Hepatocyte (in vitro differentiated cells): Measurements from ENCODE around the gene CHD5. TPM values are rescaled to one million over a fixed set of nuclear protein-coding genes. Genes with fewer than 3 reads are reported as not detected.

Experiments
- DNase-seq: peaks from one replicate; pipeline ENCODE4 v3.0.0-alpha.2; 2016; ENCODE audit warnings: low spot score
- H2AFZ ChIP-seq: fragments of 200-600 bp; sonication (generic); 2 replicates; pipeline ENCODE4 v1.6.0; 2016; ENCODE audit warnings: antibody characterized with exemption, mild to moderate bottlenecking
- H3K27ac ChIP-seq: fragments of 200-600 bp; sonication (generic); 2 replicates; pipeline ENCODE4 v1.5.1; 2016; ENCODE audit warnings: mild to moderate bottlenecking
- H3K27me3 ChIP-seq: fragments of 200-600 bp; sonication (generic); 2 replicates; pipeline ENCODE4 v1.6.1; 2016
- H3K36me3 ChIP-seq: fragments of 200-600 bp; sonication (generic); replicated peaks from 2 replicates; pipeline ENCODE4 v1.5.1; 2016; ENCODE audit warnings: low read depth; ENCODE audit not compliant: insufficient read depth
- H3K4me1 ChIP-seq: fragments of 200-600 bp; sonication (generic); 2 replicates; pipeline ENCODE4 v1.5.1; 2016; ENCODE audit warnings: mild to moderate bottlenecking, moderate library complexity; ENCODE audit not compliant: insufficient read depth
- H3K4me2 ChIP-seq: fragments of 200-600 bp; sonication (generic); 2 replicates; pipeline ENCODE4 v1.6.0; 2016
- H3K4me3 ChIP-seq: fragments of 200-600 bp; sonication (generic); 2 replicates; pipeline ENCODE4 v1.5.1; 2016; ENCODE audit warnings: mild to moderate bottlenecking
- H3K79me2 ChIP-seq: fragments of 200-600 bp; sonication (generic); 2 replicates; pipeline ENCODE4 v1.6.0; 2017; ENCODE audit warnings: mild to moderate bottlenecking
- H3K9me2 ChIP-seq: fragments of 200-600 bp; sonication (generic); replicated peaks from 2 replicates; pipeline ENCODE4 v1.6.0; 2017; ENCODE audit warnings: mild to moderate bottlenecking; ENCODE audit not compliant: insufficient read depth
- H3K9me3 ChIP-seq: fragments of 200-600 bp; sonication (generic); 2 replicates; pipeline ENCODE4 v1.5.1; 2016; ENCODE audit warnings: low read depth, mild to moderate bottlenecking
- H4K20me1 ChIP-seq: fragments of 200-600 bp; sonication (generic); 2 replicates; pipeline ENCODE4 v1.6.0; 2016; ENCODE audit warnings: mild to moderate bottlenecking; ENCODE audit not compliant: insufficient read depth, poor library complexity, severe bottlenecking
- EZH2 ChIP-seq: fragments of 200-600 bp; sonication (generic); IDR thresholded peaks from 2 replicates; pipeline ENCODE4 v1.6.1; 2016; ENCODE audit warnings: antibody characterized with exemption, mild to moderate bottlenecking, borderline replicate concordance
- EZH2phosphoT487 ChIP-seq: fragments of 200-600 bp; sonication (generic); IDR thresholded peaks from one replicate; pipeline ENCODE4 v1.6.1; 2018; ENCODE audit warnings: antibody characterized with exemption, mild to moderate bottlenecking, low read depth, moderate library complexity; ENCODE audit not compliant: unreplicated experiment, severe bottlenecking
- WGBS: methylation state at CpG from one replicate; pipeline ENCODE4 v1.1.6; 2016; ENCODE audit warnings: low lambda C conversion rate; ENCODE audit errors: missing lambda C conversion rate; 5-methylcytosine and 5-hydroxymethylcytosine counted together
- polyA plus RNA-seq: library from polyadenylated mRNA; unstranded; fragments of >200 nt; fragmentation: Nextera tagmentation; extraction: Ambion mirVana; gene quantifications from 2 replicates; pipeline ENCODE4 v1.2.1, GENCODE V29; 2016
- total RNA-seq: library from RNA; depleted of rRNA; stranded (reverse); fragments of >200 nt; gene quantifications from 2 replicates; pipeline ENCODE4 v1.2.3, GENCODE V29; 2014
- TF ChIP-seq, protein P1 (sequence below): fragments of 200-600 bp; sonication (generic); IDR thresholded peaks from 2 replicates; pipeline ENCODE4 v1.5.1; 2016; ENCODE audit warnings: antibody characterized with exemption, mild to moderate bottlenecking; ENCODE audit not compliant: poor library complexity

The CHD5 gene
- total and polyA plus RNA-seq, 2 experiments from 2014 or later: 0.13 TPM; not detected in 1

GRCh38 chr1:6218375-6219164, 38.4 kb upstream of the CHD5 start:
- Histone ChIP-seq H3K4me3 (no peak overlapping the region), H3K36me3 (no peaks in the 10 kb centered on the region), H3K9me3 (no peaks in the 10 kb centered on the region), H2AFZ (no peak overlapping the region), H3K4me2 (no peak overlapping the region), H4K20me1 (no peaks in the 10 kb centered on the region), H3K79me2 (peaks cover 2% of the 10 kb centered on the region), H3K27me3 (no peaks in the 10 kb centered on the region), H3K27ac (peak overlapping the region; percentile 58), H3K4me1 (peaks cover 6% of the 10 kb centered on the region), H3K9me2 (no peaks in the 10 kb centered on the region)
- DNase-seq: no peak
- 84% methylated on average over 16 of the region's 16 CpGs for WGBS
- TF ChIP-seq, protein P1, sequence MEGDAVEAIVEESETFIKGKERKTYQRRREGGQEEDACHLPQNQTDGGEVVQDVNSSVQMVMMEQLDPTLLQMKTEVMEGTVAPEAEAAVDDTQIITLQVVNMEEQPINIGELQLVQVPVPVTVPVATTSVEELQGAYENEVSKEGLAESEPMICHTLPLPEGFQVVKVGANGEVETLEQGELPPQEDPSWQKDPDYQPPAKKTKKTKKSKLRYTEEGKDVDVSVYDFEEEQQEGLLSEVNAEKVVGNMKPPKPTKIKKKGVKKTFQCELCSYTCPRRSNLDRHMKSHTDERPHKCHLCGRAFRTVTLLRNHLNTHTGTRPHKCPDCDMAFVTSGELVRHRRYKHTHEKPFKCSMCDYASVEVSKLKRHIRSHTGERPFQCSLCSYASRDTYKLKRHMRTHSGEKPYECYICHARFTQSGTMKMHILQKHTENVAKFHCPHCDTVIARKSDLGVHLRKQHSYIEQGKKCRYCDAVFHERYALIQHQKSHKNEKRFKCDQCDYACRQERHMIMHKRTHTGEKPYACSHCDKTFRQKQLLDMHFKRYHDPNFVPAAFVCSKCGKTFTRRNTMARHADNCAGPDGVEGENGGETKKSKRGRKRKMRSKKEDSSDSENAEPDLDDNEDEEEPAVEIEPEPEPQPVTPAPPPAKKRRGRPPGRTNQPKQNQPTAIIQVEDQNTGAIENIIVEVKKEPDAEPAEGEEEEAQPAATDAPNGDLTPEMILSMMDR: no peak
- TF ChIP-seq EZH2 (no peak), EZH2phosphoT487 (no peak)

DNA sequence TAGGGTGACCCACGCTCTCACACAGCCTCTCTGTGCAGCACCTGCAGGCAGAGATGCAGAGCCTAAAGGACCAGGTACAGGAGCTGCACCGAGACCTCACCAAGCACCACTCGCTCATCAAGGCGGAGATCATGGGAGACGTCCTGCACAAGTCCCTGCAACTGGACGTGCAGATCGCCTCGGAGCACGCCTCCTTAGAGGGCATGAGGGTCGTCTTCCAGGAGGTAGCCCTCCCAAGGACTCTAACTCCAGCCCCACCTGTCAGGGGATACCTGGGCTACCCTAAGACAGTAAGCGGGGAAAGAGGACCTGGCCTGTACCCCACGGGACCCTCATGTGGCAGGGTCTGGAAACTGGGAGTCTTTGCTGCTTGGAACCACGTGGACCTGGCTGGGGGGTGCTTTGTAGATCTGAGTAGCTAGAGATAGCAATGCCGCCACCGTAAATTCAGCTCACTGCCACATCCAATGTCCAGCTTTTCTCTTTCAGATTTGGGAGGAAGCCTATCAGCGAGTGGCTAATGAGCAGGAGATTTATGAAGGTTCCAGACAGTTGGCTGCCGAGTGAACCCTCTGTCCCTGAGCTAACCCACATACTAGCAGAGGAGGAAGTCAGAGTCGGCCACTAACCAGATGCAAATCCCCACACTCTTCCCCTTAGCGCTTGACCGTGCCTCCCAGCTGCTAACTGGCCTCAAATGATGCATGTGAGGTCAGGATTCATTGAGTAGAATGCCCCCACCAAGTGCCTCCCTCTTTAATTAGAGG, 32.3 kb upstream of the CHD5 start:
- no peaks in the 10 kb centered on the region for H3K79me2 ChIP-seq
- peaks cover 14% of the 10 kb centered on the region for H3K4me1 ChIP-seq
- no peak overlapping the region for H2AFZ ChIP-seq
- H3K36me3 ChIP-seq: no peaks in the 10 kb centered on the region
- no peaks in the 10 kb centered on the region for H3K27me3 ChIP-seq
- no peak overlapping the region for H3K27ac ChIP-seq
- 89% methylated on average over 20 of the region's 20 CpGs for WGBS
- H3K4me3 ChIP-seq: no peak overlapping the region
- DNase-seq: no peak
- no peaks in the 10 kb centered on the region for H3K9me3 ChIP-seq
- H3K4me2 ChIP-seq: no peak overlapping the region
- H4K20me1 ChIP-seq: no peaks in the 10 kb centered on the region
- TF ChIP-seq, protein P1: no peak
- TF ChIP-seq EZH2 (no peak), EZH2phosphoT487 (no peak)
- H3K9me2 ChIP-seq: no peaks in the 10 kb centered on the region

DNA sequence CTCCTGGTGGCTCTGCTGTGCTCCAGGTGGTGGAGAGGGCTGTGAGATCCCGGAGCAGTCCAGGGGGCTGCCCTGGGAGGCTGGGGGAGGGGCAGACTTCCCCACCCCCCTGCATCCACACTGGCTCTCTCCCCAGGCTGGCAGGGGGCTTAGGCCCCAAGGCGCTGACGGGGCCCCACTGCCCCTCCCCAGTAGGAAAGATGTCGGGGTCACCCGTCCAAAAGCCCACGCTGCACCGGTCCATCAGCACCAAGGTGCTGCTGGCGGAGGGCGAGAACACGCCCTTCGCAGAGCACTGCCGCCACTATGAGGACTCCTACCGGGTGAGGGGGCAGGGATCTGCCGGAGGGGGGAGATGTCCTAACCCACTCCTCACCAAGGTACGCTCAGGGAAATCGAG, 31.6 kb upstream of the CHD5 start:
- H2AFZ ChIP-seq: no peak overlapping the region
- peaks cover 2% of the 10 kb centered on the region for H3K79me2 ChIP-seq
- no peaks in the 10 kb centered on the region for H4K20me1 ChIP-seq
- H3K9me2 ChIP-seq: no peaks in the 10 kb centered on the region
- no peaks in the 10 kb centered on the region for H3K27me3 ChIP-seq
- no peaks in the 10 kb centered on the region for H3K36me3 ChIP-seq
- DNase-seq: no peak
- no peak overlapping the region for H3K4me3 ChIP-seq
- 93% methylated on average over 16 of the region's 16 CpGs for WGBS
- no peak overlapping the region for H3K4me2 ChIP-seq
- peaks cover 18% of the 10 kb centered on the region for H3K4me1 ChIP-seq
- H3K27ac ChIP-seq: no peak overlapping the region
- no peaks in the 10 kb centered on the region for H3K9me3 ChIP-seq
- no peak for TF ChIP-seq EZH2
- TF ChIP-seq, protein P1: no peak
- TF ChIP-seq EZH2phosphoT487: no peak
